ENCODE data around the gene VMA21.
A peak's percentile ranks its signal among the peaks of the same experiment; 100 is the strongest.

Gene VMA21, protein sequence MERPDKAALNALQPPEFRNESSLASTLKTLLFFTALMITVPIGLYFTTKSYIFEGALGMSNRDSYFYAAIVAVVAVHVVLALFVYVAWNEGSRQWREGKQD

DNA sequence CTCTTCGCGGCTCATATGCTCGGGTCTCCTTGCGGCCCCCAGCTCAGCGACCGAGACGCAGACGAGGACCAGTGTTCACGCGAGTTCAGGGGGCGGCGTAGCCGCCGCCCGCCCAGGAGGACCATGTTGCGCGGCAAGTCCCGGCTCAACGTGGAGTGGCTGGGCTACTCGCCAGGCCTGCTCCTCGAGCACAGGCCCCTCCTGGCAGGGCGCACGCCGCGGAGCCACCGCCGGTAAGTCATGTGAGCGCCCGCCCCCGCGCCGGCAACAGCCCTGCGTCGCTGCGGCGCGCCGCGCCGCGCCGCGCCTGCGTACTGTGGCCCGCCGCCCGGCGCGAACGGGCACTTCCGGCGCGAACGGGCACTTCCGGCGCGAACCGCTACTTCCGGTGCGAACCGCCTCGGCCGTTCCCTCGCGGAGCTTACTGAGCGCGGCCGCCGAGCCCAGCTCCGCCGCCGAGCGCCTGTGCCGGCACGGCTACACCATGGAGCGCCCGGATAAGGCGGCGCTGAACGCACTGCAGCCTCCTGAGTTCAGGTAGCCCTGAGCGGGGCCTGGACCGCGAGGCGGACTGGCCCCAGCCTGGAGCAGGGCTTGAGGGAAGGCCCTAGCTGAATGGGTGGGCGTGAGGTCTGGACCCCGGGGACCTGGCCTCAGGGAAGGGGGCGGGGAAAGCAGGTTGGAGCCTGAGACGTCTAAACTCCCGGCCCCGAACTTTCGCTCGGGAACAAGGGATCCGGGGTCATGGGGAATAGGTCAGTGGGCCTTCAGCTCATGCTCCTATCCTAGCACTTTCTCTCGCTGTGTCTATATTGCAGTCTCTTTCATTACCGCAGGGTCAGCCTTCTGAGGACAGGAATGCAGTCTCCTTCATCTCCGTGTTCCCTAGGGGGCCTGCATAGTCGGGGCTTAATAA is at the start of gene VMA21:
Gene VMA21 (plus strand): TSS at position 382 of the 916 bp plus-strand sequence. CDS start 103 bp downstream, at position 485.
- in situ Hi-C loops (cut with MboI; ENCODE audit: low sequenced_read_pairs, unreplicated experiment), result no loop called here
- TF ChIP-seq, protein P1, sequence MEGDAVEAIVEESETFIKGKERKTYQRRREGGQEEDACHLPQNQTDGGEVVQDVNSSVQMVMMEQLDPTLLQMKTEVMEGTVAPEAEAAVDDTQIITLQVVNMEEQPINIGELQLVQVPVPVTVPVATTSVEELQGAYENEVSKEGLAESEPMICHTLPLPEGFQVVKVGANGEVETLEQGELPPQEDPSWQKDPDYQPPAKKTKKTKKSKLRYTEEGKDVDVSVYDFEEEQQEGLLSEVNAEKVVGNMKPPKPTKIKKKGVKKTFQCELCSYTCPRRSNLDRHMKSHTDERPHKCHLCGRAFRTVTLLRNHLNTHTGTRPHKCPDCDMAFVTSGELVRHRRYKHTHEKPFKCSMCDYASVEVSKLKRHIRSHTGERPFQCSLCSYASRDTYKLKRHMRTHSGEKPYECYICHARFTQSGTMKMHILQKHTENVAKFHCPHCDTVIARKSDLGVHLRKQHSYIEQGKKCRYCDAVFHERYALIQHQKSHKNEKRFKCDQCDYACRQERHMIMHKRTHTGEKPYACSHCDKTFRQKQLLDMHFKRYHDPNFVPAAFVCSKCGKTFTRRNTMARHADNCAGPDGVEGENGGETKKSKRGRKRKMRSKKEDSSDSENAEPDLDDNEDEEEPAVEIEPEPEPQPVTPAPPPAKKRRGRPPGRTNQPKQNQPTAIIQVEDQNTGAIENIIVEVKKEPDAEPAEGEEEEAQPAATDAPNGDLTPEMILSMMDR (IDR thresholded peaks at IDR 0.05; ENCODE audit: borderline replicate concordance, control extremely low read depth, extremely low read depth, insufficient read depth, missing control alignments), result no peak
- peak; percentile 84 for DNase-seq (ENCODE audit: low spot score)

DNA sequence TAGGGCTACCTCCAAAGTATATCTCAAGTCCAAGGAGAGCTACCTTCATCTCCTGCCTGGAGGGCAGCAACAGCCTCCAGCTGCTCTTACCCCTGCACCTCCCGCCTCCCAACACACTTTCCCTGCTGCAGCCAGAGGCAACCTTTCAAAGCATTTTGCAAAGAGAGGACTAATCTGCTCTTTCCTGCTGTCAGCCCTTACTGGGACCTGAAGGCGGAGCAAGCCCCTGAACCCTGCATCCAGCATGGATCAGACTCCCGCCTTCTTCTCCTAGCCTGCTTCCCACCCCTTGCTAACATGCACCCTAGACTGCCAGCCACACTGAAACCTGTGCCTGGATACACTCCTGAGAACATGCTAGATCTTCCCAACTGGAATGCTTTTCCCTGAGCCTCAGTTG is 37.7 kb upstream of the VMA21 start:
- TF ChIP-seq, protein P1 (IDR thresholded peaks at IDR 0.05; ENCODE audit: borderline replicate concordance, control extremely low read depth, extremely low read depth, insufficient read depth, missing control alignments), result no peak
- DNase-seq (ENCODE audit: low spot score), result no peak
- in situ Hi-C loops (cut with MboI; ENCODE audit: low sequenced_read_pairs, unreplicated experiment), result no loop called here

DNA sequence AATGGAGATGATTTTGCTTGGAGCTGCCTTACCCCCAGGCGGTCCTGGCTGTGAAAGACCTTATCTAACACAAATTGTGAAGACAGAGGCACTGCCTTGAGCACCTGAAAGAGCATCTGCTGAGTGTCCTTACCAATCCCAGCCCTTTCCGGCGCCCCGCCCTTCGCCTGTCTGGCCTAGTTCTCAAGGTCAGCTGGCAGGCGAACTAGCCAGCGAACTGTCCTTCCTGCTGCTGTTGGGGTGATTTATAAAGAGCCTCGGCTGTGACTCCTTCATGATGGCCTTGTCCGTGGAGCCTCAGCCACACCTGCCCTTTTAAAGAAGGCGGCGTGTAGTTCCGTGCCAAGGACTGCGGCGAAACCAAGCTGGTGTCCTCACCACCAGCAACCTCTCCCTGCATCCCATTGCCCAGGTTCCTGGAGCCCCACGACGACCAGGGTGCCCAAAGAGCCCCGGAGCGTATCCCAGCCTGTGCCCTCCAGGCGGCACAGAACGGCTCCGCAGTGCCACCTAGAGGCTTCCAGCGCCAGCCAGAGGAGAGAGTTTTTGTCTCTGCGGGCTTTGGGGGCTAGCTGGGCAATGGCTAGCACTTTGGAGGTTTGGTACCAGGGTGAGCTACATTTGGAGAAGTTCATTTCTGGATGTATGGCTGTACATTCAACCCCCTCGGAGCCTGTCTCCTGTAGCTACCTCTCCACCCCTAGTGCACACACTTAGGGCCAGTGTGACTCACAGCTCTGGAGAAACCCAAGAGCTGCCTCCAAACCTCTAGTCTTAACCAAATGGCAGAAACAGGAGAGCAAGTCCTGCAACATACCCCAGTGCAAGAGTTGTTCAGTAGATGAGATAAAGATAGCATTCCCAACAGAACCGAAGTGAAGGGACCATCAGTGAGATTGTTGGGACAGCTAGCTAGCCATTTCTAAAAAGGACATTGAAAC is 36.8 kb upstream of the VMA21 start:
- DNase-seq (ENCODE audit: low spot score), result peak; percentile 45

DNA sequence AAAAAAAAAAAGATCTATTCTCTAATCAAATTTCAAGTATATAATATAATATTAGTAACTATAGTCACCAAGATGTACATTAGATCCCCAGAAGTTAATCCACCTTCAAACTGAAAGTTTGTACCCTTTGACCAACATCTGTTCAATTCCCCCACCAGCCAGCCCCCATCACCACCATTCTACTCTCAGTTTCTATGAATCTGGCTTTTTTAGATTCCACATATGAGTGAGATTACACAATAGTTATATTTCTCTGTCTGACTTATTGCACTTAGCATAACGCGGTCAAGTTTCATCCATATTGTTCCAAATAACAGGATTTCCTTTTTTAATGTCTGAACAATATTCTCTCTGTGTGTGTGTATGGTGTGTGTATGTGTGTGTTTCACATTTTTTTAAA is 33.7 kb upstream of the VMA21 start:
- in situ Hi-C loops (cut with MboI; ENCODE audit: low sequenced_read_pairs, unreplicated experiment), result no loop called here
- TF ChIP-seq, protein P1 (IDR thresholded peaks at IDR 0.05; ENCODE audit: borderline replicate concordance, control extremely low read depth, extremely low read depth, insufficient read depth, missing control alignments), result no peak
- no peak for DNase-seq (ENCODE audit: low spot score)

More for the DNA sequence above, 36.8 kb upstream of the VMA21 start:
- in situ Hi-C loops (cut with MboI; ENCODE audit: low sequenced_read_pairs, unreplicated experiment), result no loop called here
- TF ChIP-seq, protein P1 (IDR thresholded peaks at IDR 0.05; ENCODE audit: borderline replicate concordance, control extremely low read depth, extremely low read depth, insufficient read depth, missing control alignments), result peak; percentile 65

DNA sequence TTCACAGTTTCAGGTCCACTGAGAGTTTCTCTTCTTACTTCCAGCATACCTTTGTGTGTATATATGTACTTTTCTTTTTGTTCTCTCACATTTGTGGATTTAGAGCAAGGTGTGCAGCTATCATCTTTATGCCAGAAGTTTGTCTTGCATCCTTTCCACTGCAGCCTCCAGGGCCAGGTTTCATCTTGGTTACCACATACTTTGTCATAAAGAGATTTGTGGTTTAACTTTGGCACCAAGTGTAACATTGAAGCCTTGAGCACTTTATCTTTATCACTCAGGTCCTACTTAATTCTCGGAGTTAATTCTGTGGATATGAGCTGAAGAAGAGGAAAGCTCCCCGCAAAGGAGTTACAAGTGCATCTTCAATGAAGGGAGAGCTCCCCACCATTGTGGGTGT is 31.4 kb upstream of the VMA21 start:
- DNase-seq (ENCODE audit: low spot score), result no peak
- in situ Hi-C loops (cut with MboI; ENCODE audit: low sequenced_read_pairs, unreplicated experiment), result no loop called here
- TF ChIP-seq, protein P1 (IDR thresholded peaks at IDR 0.05; ENCODE audit: borderline replicate concordance, control extremely low read depth, extremely low read depth, insufficient read depth, missing control alignments), result no peak

DNA sequence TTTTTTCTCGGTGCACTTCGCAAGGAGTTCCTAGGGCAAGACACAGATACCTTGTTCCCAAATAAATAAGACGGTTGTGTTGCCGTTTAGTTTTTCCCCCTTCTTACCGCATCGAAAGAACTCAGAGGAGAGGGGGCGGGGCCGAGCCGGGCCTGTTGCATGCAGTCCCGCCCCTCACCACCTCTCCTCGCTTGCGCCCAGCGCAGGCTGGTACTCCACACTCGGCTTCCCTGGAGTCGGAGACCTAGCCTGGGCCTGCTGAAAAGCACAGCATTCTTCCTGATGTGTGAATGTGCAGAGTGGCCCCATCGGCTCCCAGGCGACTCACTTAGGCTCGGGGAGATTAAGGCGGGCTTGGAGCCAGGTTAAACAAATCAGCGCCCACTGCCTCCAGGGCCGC is 26.1 kb upstream of the VMA21 start:
- in situ Hi-C loops (cut with MboI; ENCODE audit: low sequenced_read_pairs, unreplicated experiment), result no loop called here
- DNase-seq (ENCODE audit: low spot score), result no peak
- TF ChIP-seq, protein P1 (IDR thresholded peaks at IDR 0.05; ENCODE audit: borderline replicate concordance, control extremely low read depth, extremely low read depth, insufficient read depth, missing control alignments), result no peak
